Stomach (tissue), 4 donors: ENCODE results near the gene TAOK1.

Source experiments
- POLR2A ChIP-seq, 4 donors: fragments of 450-650 bp; IDR thresholded peaks; one replicate each; pipeline ENCODE4 v1.6.1; 2016; ENCODE audit warnings: antibody characterized with exemption in 4 of 4, control low read depth in 2 of 4, mild to moderate bottlenecking in 1 of 4, moderate library complexity in 1 of 4
- TF ChIP-seq, protein P1 (sequence below), 7 experiments: fragments of 450-650 bp in 4 of 7; fragments of 200-600 bp in 3 of 7; sonication (generic) in 3 of 7; IDR thresholded peaks; one replicate each; pipeline ENCODE4 v1.5.1; 2016 to 2019; ENCODE audit warnings: antibody characterized with exemption in 7 of 7, control low read depth in 2 of 7, mild to moderate bottlenecking in 1 of 7

DNA sequence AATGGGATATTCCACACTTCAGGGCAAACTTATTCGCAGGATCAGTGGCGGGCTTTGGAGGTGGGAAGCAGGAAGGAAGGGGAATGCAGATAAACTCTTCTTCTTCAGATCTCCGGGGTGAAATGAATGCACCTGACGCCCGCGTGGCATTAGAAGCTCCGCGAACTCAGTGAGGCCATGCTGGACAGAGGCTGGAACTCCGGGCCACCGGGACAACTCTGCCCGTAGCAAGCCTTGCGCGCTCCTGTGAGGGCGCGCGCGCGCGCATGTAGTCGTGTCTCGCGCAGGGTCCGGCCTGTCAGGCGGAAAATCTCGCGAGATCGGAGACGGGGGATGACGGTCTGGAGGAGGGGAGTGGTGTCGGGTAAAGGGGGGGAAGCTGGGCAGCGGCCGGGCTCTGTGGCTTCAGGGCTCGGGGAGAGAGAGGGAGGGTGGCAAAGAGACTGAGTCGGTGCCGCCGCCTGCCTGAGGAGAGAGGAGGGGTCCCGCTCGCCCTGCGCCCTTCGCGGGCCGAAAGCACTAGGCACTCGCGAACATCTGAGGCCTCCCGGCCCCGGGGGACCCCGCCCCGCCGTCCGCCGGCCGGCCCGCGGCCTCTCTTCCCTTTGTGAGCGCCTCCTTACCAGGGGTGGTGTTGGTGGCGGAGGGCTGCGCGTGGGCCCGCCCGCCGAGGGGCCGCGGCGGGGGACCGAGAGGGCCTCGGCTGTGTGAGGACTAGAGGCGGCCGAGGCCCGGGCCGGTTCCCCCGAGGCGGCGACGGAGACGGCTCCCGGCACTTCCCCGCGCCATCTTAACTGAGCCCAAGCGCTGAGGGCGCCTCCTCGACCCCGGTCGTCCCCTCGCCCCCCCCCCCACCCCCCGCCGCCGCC, at the start of gene TAOK1:
- TF ChIP-seq, protein P1, sequence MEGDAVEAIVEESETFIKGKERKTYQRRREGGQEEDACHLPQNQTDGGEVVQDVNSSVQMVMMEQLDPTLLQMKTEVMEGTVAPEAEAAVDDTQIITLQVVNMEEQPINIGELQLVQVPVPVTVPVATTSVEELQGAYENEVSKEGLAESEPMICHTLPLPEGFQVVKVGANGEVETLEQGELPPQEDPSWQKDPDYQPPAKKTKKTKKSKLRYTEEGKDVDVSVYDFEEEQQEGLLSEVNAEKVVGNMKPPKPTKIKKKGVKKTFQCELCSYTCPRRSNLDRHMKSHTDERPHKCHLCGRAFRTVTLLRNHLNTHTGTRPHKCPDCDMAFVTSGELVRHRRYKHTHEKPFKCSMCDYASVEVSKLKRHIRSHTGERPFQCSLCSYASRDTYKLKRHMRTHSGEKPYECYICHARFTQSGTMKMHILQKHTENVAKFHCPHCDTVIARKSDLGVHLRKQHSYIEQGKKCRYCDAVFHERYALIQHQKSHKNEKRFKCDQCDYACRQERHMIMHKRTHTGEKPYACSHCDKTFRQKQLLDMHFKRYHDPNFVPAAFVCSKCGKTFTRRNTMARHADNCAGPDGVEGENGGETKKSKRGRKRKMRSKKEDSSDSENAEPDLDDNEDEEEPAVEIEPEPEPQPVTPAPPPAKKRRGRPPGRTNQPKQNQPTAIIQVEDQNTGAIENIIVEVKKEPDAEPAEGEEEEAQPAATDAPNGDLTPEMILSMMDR (IDR thresholded peaks at IDR 0.05) = no peak
- TF ChIP-seq POLR2A (IDR thresholded peaks at IDR 0.05) = peak in 2 of 4 donors; percentile 84 to 91
